Cerebellar nuclear complex (tissue), 1 donor: ENCODE measurements around the gene PMM1.
A peak's percentile ranks its signal among the peaks of the same experiment; 100 is the strongest.
"Not testable (repeated sequence)": the region's sequence is repeated elsewhere in the genome, so short reads cannot be mapped to it uniquely, and the experiment has no call there.

ENCODE experiments used
- DNase-seq, 2 experiments: peaks; one replicate each; lab custom pipeline; 2025; lab: John Stamatoyannopoulos, UW

The PMM1 gene

DNA sequence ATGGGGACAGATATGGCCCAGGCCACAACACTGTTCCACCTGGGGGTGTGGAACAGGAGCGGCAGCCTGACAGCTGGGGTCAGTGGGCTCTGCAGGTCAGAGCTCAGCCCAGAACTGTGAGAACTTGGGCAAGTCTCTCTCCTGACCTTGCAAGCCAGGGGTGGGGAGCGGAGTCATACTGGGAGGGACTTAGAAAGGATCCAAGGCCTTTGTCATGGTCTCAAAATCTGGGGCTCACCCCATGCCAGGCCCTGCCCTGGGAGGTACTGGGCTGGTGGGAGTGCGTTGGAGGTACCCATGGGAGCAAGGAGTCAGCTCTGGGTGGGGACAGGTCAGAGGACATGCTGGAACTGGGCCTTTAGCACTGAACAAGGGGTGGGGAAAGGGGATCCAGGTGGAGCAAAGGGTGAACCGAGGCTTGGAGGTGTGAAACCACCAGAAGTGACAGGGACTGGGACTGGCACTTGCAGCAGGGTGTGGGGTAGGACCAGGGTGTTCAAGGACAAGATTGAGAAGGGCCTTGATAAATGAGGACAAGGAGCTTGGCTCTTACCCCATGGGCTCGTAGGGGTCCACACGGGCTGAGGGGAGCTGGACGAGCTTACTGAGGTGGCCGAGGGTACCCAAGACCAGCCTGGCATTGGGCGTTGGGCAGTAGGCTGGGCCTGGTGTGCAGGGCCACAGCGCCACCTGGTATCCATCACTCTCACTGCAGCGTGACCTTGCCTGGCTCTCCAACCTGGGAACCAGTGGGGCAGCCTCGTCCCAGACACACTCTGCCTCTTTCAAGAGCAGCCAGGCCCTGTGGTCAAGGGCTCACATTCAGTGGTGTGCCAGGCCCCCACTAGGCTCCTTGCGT lies 7.4 kb upstream of the PMM1 start:
- no peak for DNase-seq

DNA sequence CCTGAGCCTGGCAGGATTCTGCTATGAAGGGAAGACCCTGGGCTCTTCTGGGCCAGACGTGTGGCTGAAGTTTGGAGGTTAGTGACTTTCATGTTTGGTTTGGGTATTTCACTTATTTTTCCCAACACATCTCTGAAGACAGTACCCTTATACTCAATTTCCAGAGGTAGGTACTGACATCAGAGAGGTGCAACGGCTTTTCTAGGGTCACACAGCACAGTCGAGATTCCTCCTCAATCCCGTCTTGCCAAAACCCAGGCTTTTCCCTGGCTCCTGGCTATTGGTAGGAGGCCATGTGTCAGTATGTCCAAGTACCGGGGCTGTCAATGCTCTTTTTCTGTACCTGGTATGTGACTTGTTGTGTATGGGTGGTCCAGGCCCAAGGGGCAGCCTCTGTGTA lies 6.1 kb upstream of the PMM1 start:
- no peak for DNase-seq

DNA sequence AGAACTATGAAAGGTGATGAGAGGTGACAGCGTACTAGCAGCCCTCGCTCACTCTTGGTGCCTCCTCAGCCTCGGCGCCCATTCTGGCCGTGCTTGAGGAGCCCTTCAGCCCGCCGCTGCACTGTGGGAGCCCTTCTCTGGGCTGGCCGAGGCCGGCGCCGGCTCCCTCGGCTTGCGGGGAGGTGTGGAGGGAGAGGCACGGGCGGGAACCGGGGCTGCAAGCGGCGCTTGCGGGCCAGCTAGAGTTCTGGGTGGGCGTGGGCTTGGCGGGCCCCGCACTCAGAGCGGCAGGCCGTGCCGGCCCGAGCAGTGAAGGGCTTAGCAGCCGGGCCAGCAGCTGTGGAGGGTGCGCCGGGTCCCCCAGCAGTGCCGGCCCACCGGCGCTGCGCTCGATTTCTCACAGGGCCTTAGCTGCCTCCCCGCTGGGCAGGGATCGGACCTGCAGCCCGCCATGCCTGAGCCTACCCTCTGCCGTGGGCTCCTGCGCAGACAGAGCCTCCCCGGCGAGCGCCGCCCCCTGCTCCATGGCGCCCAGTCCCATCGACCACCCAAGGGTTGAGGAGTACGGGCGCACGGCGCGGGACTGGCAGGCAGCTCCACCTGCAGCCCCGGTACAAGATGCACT lies 3.8 kb upstream of the PMM1 start:
- not testable (repeated sequence) for DNase-seq

DNA sequence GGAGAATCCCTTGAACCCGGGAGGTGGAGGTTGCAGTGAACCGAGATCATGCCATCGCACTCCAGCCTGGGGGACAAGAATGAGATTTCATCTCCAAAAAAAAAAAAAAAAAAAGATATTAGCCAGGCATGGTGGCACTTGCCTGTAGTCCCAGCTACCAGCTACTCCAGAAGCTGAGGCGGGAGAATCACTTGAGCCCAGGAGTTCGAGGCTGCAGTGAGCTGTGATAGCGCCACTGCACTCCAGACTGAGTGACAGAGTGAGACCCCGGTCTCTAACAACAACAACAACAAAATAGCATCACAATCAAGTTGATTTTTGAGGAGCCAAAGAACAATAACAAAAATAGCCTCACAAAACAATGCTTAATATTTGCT lies 2.3 kb downstream of the PMM1 start:
- no peak for DNase-seq

DNA sequence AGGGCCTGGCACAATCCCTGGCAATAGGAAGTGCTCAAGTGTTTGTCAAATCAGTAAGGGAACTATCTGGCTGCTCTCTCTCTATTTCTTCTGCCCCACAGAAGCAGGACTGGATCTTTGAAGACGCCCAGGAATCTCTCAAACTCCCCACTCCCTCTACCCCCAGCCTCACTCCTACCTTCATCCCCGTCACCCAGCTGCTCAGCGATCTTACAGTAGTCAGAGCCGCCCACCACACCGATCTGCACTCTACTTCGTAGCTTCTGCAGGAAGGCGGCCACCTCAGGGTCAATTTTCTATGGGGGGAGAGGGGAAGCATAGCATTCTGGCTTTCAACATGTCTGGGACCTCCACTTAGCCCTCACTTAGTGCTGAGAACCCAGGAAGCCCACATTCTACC lies 3.7 kb downstream of the PMM1 start:
- no peak for DNase-seq

DNA sequence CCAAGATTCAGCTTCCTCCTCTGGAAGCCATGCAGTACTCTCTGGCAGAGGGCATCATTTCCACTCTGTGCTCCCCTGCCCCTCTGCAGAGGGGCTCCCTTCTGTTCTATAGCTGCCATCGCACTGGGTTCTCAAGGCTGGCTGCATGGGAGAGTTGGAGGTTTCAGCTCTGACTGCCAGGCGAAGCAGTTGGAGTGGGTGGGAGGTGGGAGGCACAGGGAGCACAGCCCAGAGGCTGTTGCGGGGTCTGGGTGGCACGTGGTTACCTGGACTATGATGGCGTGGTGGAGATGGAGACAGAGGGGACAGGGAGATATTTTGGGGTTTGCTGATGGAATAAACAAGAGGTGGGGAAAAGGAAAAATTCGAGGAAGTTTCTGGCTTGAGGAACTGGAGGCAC lies 4.8 kb downstream of the PMM1 start:
- no peak for DNase-seq

DNA sequence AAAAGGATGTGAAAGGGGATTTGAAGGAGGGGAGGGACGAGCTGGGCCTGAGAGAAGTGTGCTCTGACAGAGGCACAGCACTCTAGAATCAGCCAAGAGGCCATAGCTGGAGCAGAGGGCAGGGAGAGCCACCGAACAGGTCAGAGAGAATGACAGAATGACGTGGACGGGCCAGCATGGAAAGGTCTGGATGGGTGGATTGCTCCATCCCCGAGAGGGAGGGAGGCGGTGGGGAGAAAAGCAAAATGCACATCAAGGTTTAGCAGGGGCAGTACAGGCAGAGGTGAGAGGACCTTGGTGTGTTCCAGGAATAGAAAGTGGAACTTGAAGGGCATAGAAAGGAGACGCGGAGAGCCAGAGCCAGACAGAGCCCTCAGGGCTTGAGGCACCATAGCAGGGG lies 6.9 kb downstream of the PMM1 start:
- no peak for DNase-seq

DNA sequence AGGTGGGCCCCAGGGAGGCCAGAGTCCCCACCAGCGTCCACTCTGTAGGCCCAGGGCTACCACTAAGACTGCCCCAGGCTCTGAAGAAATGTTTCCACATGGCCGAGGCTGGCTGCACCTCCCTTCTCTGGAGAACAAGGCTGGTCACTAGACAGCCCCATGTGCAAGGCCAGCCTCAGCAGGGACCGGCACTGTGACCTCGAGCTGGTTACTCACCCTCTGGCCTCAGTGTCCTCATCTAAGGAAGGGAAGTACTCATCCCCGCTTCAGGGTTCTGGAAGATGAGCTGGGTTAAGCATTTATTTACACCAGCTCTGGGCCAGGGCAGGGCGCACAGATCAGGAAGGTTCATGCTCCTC lies 9.7 kb downstream of the PMM1 start:
- no peak for DNase-seq

DNA sequence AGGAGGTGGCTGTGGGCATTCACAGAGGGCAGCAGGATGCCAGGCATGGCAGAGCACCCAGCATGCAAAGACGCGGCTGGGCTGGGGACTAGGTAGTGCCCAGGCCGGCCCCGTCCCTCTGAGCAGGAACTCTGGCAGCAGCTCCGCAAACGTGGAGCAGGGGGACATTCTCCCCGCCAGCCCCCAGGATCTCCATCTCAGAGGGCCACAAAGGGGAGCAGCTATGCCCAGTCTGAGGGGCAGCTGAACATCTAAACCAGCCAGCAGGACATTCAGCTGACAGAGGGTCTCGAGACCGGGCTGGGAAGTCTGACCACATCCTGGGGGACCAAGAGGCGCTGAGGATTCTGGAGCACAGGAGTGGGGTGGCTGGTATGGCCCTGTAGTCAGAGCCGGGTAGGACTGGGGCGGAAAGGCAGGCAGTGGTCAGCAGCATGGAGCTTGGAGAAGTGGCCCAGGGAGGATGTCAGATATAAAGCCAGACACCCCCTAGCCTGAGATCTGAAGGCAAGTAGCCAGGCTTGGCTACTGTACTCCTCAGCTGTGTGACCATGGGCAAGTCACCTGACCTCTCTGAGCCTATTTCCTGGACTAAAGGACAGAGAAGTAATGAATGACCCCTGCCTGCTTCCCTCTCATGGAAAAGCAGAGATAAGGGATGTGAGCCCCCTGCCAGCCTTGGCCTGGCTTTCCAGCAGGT lies 10.2 kb downstream of the PMM1 start:
- DNase-seq, result no peak

DNA sequence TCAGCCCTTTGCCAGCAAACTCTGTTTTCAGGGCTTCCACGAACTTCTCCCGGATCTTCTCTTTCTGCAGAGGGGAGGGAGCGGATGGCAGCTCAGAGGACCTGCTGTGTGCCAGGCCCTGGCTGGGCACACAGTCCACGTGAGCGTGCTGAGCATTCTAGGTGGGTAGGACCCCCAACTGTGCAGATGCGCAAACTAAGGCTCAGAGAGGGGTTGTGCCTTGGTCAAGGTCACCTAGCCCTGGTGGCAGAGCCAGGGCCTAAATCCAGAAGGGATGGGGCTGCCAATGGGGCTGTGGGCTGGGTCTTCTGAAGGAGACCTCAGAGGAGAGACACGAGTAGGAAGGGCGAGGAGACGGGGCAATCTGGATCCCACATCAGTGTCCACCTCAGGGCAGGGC lies 10.8 kb downstream of the PMM1 start:
- DNase-seq, result no peak

DNA sequence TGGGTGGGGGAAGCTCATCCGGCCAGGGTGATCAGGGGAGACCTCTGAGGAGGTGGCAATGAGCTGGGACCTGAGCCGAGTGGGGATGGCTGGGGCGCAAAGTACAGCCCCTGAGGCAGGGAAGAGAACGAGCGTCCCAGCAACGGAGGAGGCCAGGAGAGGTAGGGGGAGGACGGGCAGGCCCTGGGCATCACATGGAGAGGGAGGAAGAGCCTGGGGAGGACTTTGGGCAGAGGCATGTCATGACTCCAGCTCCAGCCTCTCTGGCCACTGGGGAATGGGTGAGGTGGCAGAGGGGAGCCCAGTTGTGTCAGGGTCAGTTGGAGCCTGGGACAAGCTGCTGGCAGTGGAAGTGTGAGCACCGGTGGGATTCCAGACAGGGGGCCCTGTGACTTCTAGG lies 11.5 kb downstream of the PMM1 start:
- DNase-seq, result no peak

DNA sequence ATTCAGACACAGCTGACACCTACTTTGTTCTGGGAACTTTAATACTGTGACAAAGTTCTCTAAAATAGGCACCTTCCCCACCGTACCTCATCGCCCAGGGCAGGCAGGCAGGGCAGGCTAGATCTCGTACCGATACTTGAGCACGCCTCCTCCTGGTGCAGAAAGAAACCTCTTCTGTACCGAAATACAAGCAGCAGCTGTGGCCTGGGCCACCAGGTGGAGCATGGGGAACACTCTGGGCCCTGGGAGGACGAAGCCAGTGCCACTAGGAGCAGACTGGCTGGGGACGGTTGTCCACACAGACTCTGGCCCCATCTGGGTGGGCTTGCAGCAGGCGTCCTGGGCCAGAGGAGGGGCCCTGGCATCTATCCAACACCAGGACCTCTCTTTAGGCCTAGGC lies 12.8 kb downstream of the PMM1 start:
- DNase-seq, result no peak

DNA sequence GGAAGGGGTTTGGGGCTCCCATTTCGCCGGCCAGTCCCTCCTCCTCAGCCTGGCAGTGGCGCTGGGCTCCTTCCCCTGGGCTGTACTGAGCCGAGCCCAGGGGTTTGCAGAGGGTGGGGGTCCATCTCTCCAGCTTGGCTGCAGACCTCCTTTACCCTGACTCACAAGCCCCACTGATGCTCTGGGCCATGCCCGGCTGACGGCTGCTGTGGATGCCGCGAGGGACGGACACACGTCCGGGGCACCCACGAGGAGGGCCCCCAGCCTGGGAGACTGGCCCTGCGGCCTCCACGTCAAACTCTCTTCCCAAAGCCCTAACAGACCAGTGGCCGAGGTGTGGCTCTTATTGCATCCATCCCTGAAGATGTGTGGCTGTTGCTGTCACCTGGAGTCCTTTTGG lies 14.1 kb downstream of the PMM1 start:
- DNase-seq, result no peak

DNA sequence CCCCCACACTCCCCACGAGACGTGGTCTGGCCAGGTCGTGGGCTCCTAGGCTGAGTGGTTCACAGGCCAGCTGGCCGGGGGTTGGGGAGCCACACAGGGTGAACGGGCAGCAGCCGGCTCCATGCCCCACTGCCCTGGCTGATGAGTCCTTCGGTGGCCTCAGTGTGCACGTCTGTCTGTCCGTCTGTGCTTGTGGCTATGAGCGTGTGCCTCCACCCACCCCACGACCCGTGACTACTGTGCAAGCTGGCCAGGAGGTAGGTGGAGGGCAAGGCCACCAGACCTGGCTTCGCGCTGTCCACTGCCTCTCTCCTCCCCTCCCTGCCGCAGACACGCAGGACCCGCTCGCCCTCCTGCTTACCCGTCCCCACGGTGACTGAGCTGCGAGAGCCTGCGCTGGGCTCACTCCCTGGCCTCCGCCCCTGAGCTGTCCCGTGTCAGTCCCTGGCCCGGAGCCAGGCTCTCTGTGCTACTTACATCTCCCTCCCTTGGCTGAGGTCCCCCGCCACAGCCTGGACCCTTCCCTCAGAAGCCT lies 14.7 kb downstream of the PMM1 start:
- no peak for DNase-seq

DNA sequence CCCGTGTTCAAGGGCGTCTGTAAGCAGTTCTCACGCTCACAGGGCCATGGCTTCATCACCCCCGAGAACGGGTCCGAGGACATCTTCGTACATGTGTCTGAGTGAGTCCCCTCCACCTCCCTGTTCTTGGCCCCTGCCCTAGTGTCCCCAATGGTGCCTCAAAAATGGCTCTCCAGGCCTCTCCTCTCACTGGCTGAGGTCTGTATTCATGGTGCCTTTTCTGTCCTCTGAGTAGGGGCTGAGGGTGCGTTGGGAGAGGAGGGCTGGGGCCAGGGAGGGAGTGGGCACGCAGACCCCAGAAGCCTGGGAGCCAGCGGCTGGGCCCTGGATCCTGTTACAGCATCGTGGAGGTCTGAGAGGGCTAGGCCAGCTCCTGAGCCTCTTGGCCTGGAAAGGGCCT lies 16.0 kb downstream of the PMM1 start:
- DNase-seq, result no peak

DNA sequence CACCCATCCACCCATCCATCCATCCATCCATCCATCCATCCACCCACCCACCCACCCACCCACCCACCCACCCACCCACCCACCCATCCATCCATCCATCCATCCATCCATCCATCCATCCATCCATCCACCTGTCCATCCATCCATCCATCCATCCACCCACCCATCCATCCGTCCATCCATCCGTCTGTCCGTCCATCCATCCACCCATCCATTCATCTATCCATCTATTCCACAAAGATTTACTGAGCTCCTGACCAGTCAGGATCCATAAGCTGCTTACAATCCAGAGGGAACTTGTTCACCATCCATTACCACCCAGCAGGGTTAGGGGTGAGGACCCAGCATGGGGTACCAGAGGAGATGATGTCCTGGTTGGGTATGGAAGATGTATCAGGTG lies 17.3 kb downstream of the PMM1 start:
- DNase-seq, result not testable (repeated sequence)

DNA sequence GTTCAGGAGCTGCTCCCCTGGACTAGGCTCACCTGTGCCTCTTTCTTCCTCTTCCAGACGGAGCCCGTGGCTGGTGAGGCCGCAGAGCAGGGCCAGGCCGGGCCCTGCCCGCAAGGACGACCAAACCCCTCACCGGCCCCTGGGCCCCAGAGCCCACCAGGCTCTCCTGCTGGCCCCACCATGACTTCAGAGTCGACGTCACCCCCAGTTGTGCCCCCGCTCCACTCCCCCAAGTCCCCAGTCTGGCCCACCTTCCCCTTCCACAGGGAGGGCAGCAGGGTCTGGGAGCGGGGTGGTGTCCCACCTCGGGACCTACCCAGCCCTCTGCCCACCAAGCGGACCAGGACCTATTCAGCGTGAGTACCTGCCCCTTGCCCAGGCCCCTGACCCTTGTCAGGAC lies 17.9 kb downstream of the PMM1 start:
- no peak for DNase-seq

DNA sequence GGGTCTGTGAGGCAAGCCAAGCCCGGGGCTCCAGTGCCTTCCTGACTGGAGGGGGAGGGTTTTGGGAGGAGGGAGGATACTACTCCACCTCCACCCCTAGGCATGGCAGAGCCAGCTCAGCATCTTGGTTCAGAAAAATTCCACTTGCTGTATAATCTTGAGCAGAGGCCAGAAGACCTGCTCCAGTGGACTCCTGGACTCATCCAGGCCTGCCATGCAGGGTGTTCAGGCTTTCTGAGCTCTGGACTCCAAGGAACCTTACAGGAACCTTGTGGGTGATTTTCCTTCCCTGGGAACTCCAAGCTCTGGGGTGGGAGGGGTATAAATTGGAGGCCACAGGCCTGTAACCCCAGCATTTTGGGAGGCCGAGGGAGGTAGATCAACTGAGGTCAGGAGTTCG lies 19.4 kb downstream of the PMM1 start:
- no peak for DNase-seq

DNA sequence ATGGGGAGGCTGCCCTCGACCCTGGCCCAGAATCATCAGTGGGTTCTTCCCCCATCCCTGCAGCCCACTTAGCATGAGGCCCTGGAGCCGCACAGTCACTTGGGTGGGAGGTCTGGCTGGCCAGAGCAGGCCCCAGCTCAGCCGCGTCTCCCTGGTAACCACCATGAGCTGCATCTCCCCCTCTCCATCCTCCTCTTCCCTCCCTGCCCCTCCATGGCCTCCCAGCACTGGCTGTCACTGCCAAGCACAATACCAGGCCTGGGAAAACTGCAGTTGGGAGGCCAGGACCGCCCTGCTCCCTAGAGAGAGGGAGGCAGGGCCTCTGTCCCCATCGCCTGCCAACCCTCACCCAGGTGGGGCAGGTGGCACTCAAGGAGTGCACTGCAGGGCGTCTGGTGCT lies 20.8 kb downstream of the PMM1 start:
- no peak for DNase-seq

DNA sequence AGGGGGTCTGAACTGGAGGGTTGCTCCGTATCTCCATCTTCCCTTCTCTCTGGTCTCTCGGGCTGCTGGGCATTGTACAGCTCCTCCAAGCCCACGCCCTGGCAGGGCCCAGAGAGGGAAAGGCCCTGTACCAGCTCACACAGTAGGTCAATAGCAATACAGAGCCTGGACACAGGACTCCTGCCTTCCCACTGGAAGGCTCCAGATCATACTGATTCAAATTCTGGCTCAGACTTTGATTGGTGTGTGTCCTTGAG lies 22.2 kb downstream of the PMM1 start:
- no peak for DNase-seq

DNA sequence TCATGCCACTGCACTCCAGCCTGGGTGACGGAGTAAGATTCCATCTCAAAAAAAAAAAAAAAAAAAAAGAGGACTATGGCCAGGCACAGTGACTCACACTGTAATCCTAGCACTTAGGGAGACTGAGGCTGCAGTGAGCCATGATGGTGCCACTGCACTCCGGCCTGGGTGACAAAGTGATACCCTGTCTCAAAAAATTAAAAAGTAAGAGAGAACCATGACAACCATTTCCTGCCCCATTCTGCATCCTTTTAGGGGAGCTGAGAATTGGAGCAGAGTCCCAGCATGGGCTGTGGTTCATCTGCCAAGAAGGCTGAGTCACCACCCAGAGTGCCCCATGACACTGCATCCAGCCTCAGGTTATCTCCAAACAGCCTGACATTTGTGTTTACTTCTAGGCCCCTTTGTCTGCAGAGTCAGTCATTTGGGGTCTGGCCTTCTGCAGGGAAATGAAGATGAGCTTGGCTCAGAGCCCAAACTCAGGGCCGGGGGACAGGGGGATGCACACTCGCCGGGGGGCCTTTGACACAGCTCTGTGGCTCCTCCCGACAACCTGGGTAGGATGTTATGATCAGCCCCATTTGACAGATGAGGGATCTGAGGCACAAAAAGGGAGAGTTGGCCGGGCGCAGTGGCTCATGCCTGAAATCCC lies 24.1 kb downstream of the PMM1 start:
- peak in 1 of 2 experiments; percentile 43 for DNase-seq

DNA sequence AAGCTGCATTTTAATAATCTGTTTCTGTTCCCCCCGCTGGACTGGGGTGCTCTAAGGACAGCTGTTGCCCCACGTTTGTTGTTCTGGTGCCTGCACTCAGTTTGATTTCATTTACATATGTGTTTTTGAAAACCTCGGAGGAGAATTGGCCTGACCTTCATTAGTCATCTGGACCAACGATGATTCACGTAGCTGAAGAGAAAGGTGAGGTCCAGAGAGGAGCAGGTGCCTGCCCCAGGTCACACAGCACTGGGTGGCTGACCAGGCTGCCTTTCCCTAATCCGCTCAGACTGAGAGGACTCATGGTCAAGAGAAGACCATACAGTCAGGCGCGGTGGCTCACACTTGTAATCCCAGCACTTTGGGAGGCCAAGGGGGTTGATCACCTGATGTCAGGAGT lies 25.1 kb downstream of the PMM1 start:
- no peak for DNase-seq
